Ishikawa (cell line): ENCODE data around the gene C9.

ENCODE experiments used
- CEBPB ChIP-seq: IDR thresholded peaks from 2 replicates; pipeline ENCODE4 v1.6.1; 2012
- CREB1 ChIP-seq: IDR thresholded peaks from 2 replicates; pipeline ENCODE4 v1.6.1; 2012; ENCODE audit warnings: low read depth
- TCF12 ChIP-seq: IDR thresholded peaks from 2 replicates; pipeline ENCODE4 v1.6.1; 2012; ENCODE audit warnings: low read depth
- ZBTB7A ChIP-seq: IDR thresholded peaks from 2 replicates; pipeline ENCODE4 v1.6.1; 2012; ENCODE audit warnings: low read depth
- TF ChIP-seq, protein P1 (sequence below): IDR thresholded peaks from 2 replicates; pipeline ENCODE4 v1.6.1; 2012

GRCh38 chr5:39236718-39237117 lies 127.6 kb downstream of the C9 start:
- TF ChIP-seq, protein P1, sequence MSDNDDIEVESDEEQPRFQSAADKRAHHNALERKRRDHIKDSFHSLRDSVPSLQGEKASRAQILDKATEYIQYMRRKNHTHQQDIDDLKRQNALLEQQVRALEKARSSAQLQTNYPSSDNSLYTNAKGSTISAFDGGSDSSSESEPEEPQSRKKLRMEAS: no peak
- no peak for TF ChIP-seq TCF12
- no peak for TF ChIP-seq ZBTB7A
- no peak for TF ChIP-seq CREB1
- no peak for TF ChIP-seq CEBPB
